Measurements from ENCODE around the gene CCSAP. TPM values are rescaled to one million over a fixed set of nuclear protein-coding genes. Genes with fewer than 3 reads are reported as not detected.

Gene CCSAP
- total RNA-seq, 1 donor from 2014 or later, result 8.0 TPM

- no peaks in the 10 kb centered on the region for H3K36me3 ChIP-seq (ENCODE audit: insufficient read depth, low read length)
Measured at GRCh38 chr1:229285440-229285839, 57.4 kb downstream of the CCSAP start.

GRCh38 chr1:229284887-229285286, 58.0 kb downstream of the CCSAP start:
- no peak for TF ChIP-seq CTCF (IDR thresholded peaks at IDR 0.05; ENCODE audit: insufficient read depth, low read depth, low read length)
- no peak for TF ChIP-seq EZH2 (IDR thresholded peaks at IDR 0.05; ENCODE audit: insufficient read depth, low read length)
- FAIRE-seq (no peak), DNase-seq (ENCODE audit: low read depth) (no peak)
- H3K9ac ChIP-seq (ENCODE audit: low read length), result no peak overlapping the region
- no peak overlapping the region for H3K4me3 ChIP-seq (ENCODE audit: insufficient read depth, low read depth, low read length)
- no peak overlapping the region for H3K4me2 ChIP-seq (ENCODE audit: low read length)
- H2AFZ ChIP-seq (ENCODE audit: low read depth, low read length), result no peak overlapping the region
- Mint-ChIP-seq H3K27ac (ENCODE audit: unreplicated experiment) (no peak overlapping the region), H3K36me3 (ENCODE audit: low read depth, unreplicated experiment) (peaks cover 10% of the 10 kb centered on the region), H3K27me3 (ENCODE audit: low read depth, unreplicated experiment) (no peaks in the 10 kb centered on the region), H3K9me3 (ENCODE audit: unreplicated experiment) (peaks cover 2% of the 10 kb centered on the region), H3K4me3 (ENCODE audit: unreplicated experiment) (peak overlapping the region; percentile 34), H3K4me1 (ENCODE audit: low read depth, unreplicated experiment) (peaks cover 31% of the 10 kb centered on the region)
- H3K36me3 ChIP-seq (ENCODE audit: insufficient read depth, low read length), result no peaks in the 10 kb centered on the region
- no peaks in the 10 kb centered on the region for H3K9me3 ChIP-seq (ENCODE audit: insufficient read depth, low read depth, low read length)
- peaks cover 73% of the 10 kb centered on the region for H4K20me1 ChIP-seq (ENCODE audit: insufficient read depth, low read length)
- H3K27ac ChIP-seq (ENCODE audit: low read depth, low read length), result no peak overlapping the region
- H3K27me3 ChIP-seq (ENCODE audit: insufficient read depth, low read length), result no peaks in the 10 kb centered on the region
- H3K4me1 ChIP-seq (ENCODE audit: insufficient read depth, low read length), result peaks cover 5% of the 10 kb centered on the region
- peaks cover 65% of the 10 kb centered on the region for H3K79me2 ChIP-seq (ENCODE audit: insufficient read depth, low read length)

More at GRCh38 chr1:229285440-229285839, 57.4 kb downstream of the CCSAP start:
- Mint-ChIP-seq H3K27ac (ENCODE audit: unreplicated experiment) (no peak overlapping the region), H3K36me3 (ENCODE audit: low read depth, unreplicated experiment) (peaks cover 15% of the 10 kb centered on the region), H3K9me3 (ENCODE audit: unreplicated experiment) (peaks cover 2% of the 10 kb centered on the region), H3K27me3 (ENCODE audit: low read depth, unreplicated experiment) (no peaks in the 10 kb centered on the region), H3K4me1 (ENCODE audit: low read depth, unreplicated experiment) (peaks cover 26% of the 10 kb centered on the region), H3K4me3 (ENCODE audit: unreplicated experiment) (no peak overlapping the region)
- Histone ChIP-seq H3K27me3 (ENCODE audit: insufficient read depth, low read length) (no peaks in the 10 kb centered on the region), H3K4me3 (ENCODE audit: insufficient read depth, low read depth, low read length) (no peak overlapping the region), H2AFZ (ENCODE audit: low read depth, low read length) (no peak overlapping the region), H3K27ac (ENCODE audit: low read depth, low read length) (no peak overlapping the region), H3K4me2 (ENCODE audit: low read length) (no peak overlapping the region), H3K4me1 (ENCODE audit: insufficient read depth, low read length) (peaks cover 5% of the 10 kb centered on the region), H3K79me2 (ENCODE audit: insufficient read depth, low read length) (peaks cover 61% of the 10 kb centered on the region), H3K9me3 (ENCODE audit: insufficient read depth, low read depth, low read length) (no peaks in the 10 kb centered on the region), H3K9ac (ENCODE audit: low read length) (no peak overlapping the region), H4K20me1 (ENCODE audit: insufficient read depth, low read length) (peaks cover 67% of the 10 kb centered on the region)
- FAIRE-seq (no peak), DNase-seq (ENCODE audit: low read depth) (no peak)
- TF ChIP-seq EZH2 (IDR thresholded peaks at IDR 0.05; ENCODE audit: insufficient read depth, low read length) (no peak), CTCF (IDR thresholded peaks at IDR 0.05; ENCODE audit: insufficient read depth, low read depth, low read length) (no peak)

- H3K4me3 Mint-ChIP-seq (ENCODE audit: unreplicated experiment), result no peak overlapping the region
- FAIRE-seq, result no peak
- TF ChIP-seq EZH2 (IDR thresholded peaks at IDR 0.05; ENCODE audit: insufficient read depth, low read length) (no peak), CTCF (IDR thresholded peaks at IDR 0.05; ENCODE audit: insufficient read depth, low read depth, low read length) (no peak)
- Histone ChIP-seq H3K36me3 (ENCODE audit: insufficient read depth, low read length) (no peaks in the 10 kb centered on the region), H3K4me1 (ENCODE audit: insufficient read depth, low read length) (peaks cover 5% of the 10 kb centered on the region), H4K20me1 (ENCODE audit: insufficient read depth, low read length) (peaks cover 80% of the 10 kb centered on the region), H3K27ac (ENCODE audit: low read depth, low read length) (no peak overlapping the region), H3K4me3 (ENCODE audit: insufficient read depth, low read depth, low read length) (no peak overlapping the region), H2AFZ (ENCODE audit: low read depth, low read length) (no peak overlapping the region), H3K27me3 (ENCODE audit: insufficient read depth, low read length) (no peaks in the 10 kb centered on the region), H3K9ac (ENCODE audit: low read length) (no peak overlapping the region), H3K4me2 (ENCODE audit: low read length) (no peak overlapping the region), H3K79me2 (ENCODE audit: insufficient read depth, low read length) (peaks cover 82% of the 10 kb centered on the region), H3K9me3 (ENCODE audit: insufficient read depth, low read depth, low read length) (no peaks in the 10 kb centered on the region)
- no peak overlapping the region for H3K27ac Mint-ChIP-seq (ENCODE audit: unreplicated experiment)
- DNase-seq (ENCODE audit: low read depth), result no peak
- peaks cover 2% of the 10 kb centered on the region for H3K9me3 Mint-ChIP-seq (ENCODE audit: unreplicated experiment)
- peaks cover under 1% of the 10 kb centered on the region for H3K36me3 Mint-ChIP-seq (ENCODE audit: low read depth, unreplicated experiment)
- no peaks in the 10 kb centered on the region for H3K27me3 Mint-ChIP-seq (ENCODE audit: low read depth, unreplicated experiment)
- peaks cover 32% of the 10 kb centered on the region for H3K4me1 Mint-ChIP-seq (ENCODE audit: low read depth, unreplicated experiment)
Measured at GRCh38 chr1:229283183-229283611, 59.6 kb downstream of the CCSAP start.

Data from astrocyte (in vitro differentiated cells and primary cell).